Measurements from ENCODE around the gene ERC1.

DNA sequence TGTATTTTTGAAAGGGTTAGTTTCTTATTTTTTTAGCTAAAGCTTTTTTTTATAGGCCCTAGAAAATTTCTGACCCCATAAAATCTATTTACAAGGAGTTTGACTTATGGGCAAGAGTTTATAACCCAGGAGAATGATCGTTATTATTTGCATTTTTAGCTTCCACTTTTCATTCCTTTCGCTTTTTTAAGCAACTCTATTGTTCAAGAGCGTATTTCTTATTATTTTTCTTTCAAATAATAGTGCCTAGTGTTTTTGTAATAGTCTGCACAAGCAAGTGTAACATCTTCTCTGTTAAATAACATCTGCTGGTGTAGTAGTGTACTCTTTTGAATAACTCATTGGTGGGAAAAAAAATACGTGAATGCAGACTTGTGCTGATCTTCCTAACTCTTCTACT lies 216.3 kb downstream of the ERC1 start:
- TF ChIP-seq POLR2A (IDR thresholded peaks at IDR 0.05; ENCODE audit: low read depth, low read length) (no peak), POLR2AphosphoS5 (IDR thresholded peaks at IDR 0.05; ENCODE audit: insufficient read depth, low read depth, low read length) (no peak), EZH2 (IDR thresholded peaks at IDR 0.05; ENCODE audit: borderline replicate concordance, low read depth, low read length, severe bottlenecking) (no peak), MYC (IDR thresholded peaks at IDR 0.05; ENCODE audit: low read depth, low read length) (no peak), JUN (IDR thresholded peaks at IDR 0.05; ENCODE audit: borderline replicate concordance, insufficient read depth, insufficient read length, low read depth) (no peak), FOS (IDR thresholded peaks at IDR 0.05; ENCODE audit: borderline replicate concordance, insufficient read depth, low read length) (no peak), GATA2 (IDR thresholded peaks at IDR 0.05; ENCODE audit: insufficient read depth, insufficient read length, low read depth, low read length) (no peak)
- TF ChIP-seq, protein P1, sequence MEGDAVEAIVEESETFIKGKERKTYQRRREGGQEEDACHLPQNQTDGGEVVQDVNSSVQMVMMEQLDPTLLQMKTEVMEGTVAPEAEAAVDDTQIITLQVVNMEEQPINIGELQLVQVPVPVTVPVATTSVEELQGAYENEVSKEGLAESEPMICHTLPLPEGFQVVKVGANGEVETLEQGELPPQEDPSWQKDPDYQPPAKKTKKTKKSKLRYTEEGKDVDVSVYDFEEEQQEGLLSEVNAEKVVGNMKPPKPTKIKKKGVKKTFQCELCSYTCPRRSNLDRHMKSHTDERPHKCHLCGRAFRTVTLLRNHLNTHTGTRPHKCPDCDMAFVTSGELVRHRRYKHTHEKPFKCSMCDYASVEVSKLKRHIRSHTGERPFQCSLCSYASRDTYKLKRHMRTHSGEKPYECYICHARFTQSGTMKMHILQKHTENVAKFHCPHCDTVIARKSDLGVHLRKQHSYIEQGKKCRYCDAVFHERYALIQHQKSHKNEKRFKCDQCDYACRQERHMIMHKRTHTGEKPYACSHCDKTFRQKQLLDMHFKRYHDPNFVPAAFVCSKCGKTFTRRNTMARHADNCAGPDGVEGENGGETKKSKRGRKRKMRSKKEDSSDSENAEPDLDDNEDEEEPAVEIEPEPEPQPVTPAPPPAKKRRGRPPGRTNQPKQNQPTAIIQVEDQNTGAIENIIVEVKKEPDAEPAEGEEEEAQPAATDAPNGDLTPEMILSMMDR (IDR thresholded peaks at IDR 0.05; ENCODE audit: extremely low read depth in 1 of 2, insufficient read depth in 1 of 2, low read depth in 1 of 2, low read length in 2 of 2): no peak
- TF ChIP-seq, protein P2, sequence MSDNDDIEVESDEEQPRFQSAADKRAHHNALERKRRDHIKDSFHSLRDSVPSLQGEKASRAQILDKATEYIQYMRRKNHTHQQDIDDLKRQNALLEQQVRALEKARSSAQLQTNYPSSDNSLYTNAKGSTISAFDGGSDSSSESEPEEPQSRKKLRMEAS (IDR thresholded peaks at IDR 0.05; ENCODE audit: insufficient read depth, insufficient read length): no peak
